ENCODE results near the gene CRTAC1. TPM values are rescaled to one million over a fixed set of nuclear protein-coding genes. Genes with fewer than 3 reads are reported as not detected.
A peak's percentile ranks its signal among the peaks of the same experiment; 100 is the strongest.

The CRTAC1 gene
- total and polyA plus RNA-seq, 9 of the 15 experiments (the other 6 are each of a cell fraction or from before 2014, with no cell fraction given) = not detected

DNA sequence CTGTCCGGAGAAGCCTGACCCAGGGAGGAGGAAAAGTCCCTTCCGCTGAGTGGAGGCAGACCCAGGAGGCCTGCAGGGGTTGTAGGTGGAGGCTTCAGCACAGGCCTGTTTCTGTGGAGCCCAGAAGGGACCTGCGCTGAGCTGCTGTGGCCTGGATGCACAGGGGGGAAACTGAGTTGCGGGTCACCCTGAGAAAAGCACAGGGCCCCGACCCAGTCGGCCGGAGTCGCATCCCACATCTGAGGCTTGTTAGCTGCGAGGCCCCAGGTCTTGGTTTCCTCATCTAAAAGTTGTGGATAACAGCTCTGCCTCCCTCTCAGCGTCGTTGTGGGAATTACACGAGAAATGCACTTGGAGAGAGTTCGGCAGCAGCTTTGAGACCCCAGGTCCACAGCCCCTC is 104.4 kb downstream of the CRTAC1 start:
- TF ChIP-seq, protein P1, sequence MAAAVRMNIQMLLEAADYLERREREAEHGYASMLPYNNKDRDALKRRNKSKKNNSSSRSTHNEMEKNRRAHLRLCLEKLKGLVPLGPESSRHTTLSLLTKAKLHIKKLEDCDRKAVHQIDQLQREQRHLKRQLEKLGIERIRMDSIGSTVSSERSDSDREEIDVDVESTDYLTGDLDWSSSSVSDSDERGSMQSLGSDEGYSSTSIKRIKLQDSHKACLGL (CRISPR knock-in tag; IDR thresholded peaks at IDR 0.05; ENCODE audit: borderline replicate concordance, poor library complexity, severe bottlenecking) = no peak
- no peak for TF ChIP-seq MCM7 (IDR thresholded peaks at IDR 0.05)
- Histone ChIP-seq H3K9me3 (replicated peaks; ENCODE audit: control insufficient read depth, insufficient read depth, low read depth, low read length) (no peaks in the 10 kb centered on the region), H3K36me3 (ENCODE audit: control insufficient read depth, insufficient read depth, low read length) (no peaks in the 10 kb centered on the region), H3K27me3 (ENCODE audit: control insufficient read depth in 2 of 2, insufficient read depth in 2 of 2, low read length in 2 of 2) (peaks cover 0 to 56% of the 10 kb centered on the region in 2 experiments; a peak in 2 of 5 replicates), H2AFZ (ENCODE audit: low read depth, low read length) (no peak overlapping the region), H3K4me3 (no peak overlapping the region), H3K9ac (ENCODE audit: insufficient read depth in 1 of 2, low read depth in 2 of 2, low read length in 2 of 2) (0 out of 4 replicates have a peak overlapping the region, but pooled peaks of 1 of the 2 experiments have one; percentile 35), H3K79me2 (ENCODE audit: control insufficient read depth, insufficient read depth, low read length) (no peaks in the 10 kb centered on the region), H4K20me1 (replicated peaks; ENCODE audit: control insufficient read depth, insufficient read depth, low read length) (no peaks in the 10 kb centered on the region), H3K27ac (ENCODE audit: extremely low read depth, low read depth, low read length) (no peak overlapping the region), H3K4me1 (replicated peaks in 1 of 2; ENCODE audit: control insufficient read depth in 2 of 2, insufficient read depth in 2 of 2, low read length in 2 of 2) (no peaks in the 10 kb centered on the region; a peak in 1 of 5 replicates), H3K4me2 (ENCODE audit: insufficient read depth, low read length) (no peak overlapping the region), H3K9me1 (ENCODE audit: control insufficient read depth, insufficient read depth, low read length) (no peaks in the 10 kb centered on the region)
- no peak for DNase-seq (ENCODE audit: extremely low read depth in 1 of 4, low spot score in 3 of 4)
- intact Hi-C loops (cut with micrococcal nuclease) = no loop called here
- no peak for FAIRE-seq
- 5% methylated on average over 9 of the region's 13 CpGs for WGBS (ENCODE audit: insufficient coverage, low coverage, missing lambda C conversion rate)
- CTCF ChIA-PET (ENCODE audit: low intra/inter-chr PET ratio) = no interaction called here
- POLR2A ChIA-PET = interaction anchor here (0.6 kb wide), 1 partner anchor 81 kb away, joined by 3 read pairs; no protein-coding TSS in a partner anchor
- in situ Hi-C loops (cut with MboI) = no loop called here
- ATAC-seq = no peak
- BruUV-seq (replicated peaks) = no TSS peak

DNA sequence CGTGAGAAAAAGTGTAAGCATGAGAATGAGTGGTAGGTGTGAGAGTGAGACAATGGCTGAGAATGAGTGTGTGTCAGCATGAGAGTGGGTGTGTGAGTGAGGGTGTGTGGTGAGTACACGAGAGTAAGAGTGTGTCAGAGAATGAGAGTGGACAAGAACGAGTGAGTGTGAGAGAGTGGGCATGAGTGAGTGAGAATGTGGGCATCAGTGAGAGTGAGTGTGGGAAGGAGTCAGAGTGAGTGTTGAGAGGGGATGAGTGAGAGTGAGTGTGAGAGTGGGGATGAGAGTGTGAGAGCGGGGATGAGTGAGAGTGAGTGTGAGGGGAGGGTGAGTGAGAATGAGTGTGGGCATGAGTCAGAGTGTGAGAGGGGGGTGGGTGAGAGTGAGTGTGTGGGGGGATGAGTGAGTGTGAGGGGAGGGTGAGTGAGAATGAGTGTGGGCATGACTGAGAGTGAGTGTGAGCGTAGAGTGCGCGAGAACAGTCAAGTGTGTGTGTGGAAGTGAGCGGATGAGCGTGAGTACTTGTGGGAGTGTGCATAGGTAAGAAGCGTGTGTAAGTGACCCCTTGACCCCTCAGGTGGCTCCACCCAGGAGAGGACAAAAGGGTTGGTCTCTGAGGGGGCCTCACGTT is 105.0 kb downstream of the CRTAC1 start:
- Histone ChIP-seq H3K27ac (ENCODE audit: extremely low read depth, low read depth, low read length) (no peak overlapping the region), H3K9me1 (ENCODE audit: control insufficient read depth, insufficient read depth, low read length) (no peaks in the 10 kb centered on the region), H3K4me2 (ENCODE audit: insufficient read depth, low read length) (no peak overlapping the region), H2AFZ (ENCODE audit: low read depth, low read length) (no peak overlapping the region), H3K27me3 (ENCODE audit: control insufficient read depth in 2 of 2, insufficient read depth in 2 of 2, low read length in 2 of 2) (peaks cover 0 to 62% of the 10 kb centered on the region in 2 experiments; a peak in 2 of 5 replicates), H3K9ac (ENCODE audit: insufficient read depth in 1 of 2, low read depth in 2 of 2, low read length in 2 of 2) (no peak overlapping the region), H3K4me3 (no peak overlapping the region), H3K36me3 (ENCODE audit: control insufficient read depth, insufficient read depth, low read length) (no peaks in the 10 kb centered on the region), H4K20me1 (replicated peaks; ENCODE audit: control insufficient read depth, insufficient read depth, low read length) (no peaks in the 10 kb centered on the region), H3K79me2 (ENCODE audit: control insufficient read depth, insufficient read depth, low read length) (no peaks in the 10 kb centered on the region), H3K9me3 (replicated peaks; ENCODE audit: control insufficient read depth, insufficient read depth, low read depth, low read length) (no peaks in the 10 kb centered on the region), H3K4me1 (replicated peaks in 1 of 2; ENCODE audit: control insufficient read depth in 2 of 2, insufficient read depth in 2 of 2, low read length in 2 of 2) (no peaks in the 10 kb centered on the region; a peak in 1 of 5 replicates)
- ChIA-PET CTCF (ENCODE audit: low intra/inter-chr PET ratio) (no interaction called here), POLR2A (no interaction called here)
- no peak for ATAC-seq
- TF ChIP-seq SRSF3 (IDR thresholded peaks at IDR 0.05; ENCODE audit: insufficient read depth, low read length) (no peak), SNRNP70 (optimal IDR thresholded peaks at IDR 0.05; ENCODE audit: low read depth, low read length) (no peak), SMAD4 (CRISPR knock-in tag; conservative IDR thresholded peaks at IDR 0.05) (no peak), ZFP30 (CRISPR knock-in tag; IDR thresholded peaks at IDR 0.05; ENCODE audit: borderline replicate concordance) (no peak), ZBTB8A (IDR thresholded peaks at IDR 0.05; ENCODE audit: partially characterized antibody) (no peak), SRSF9 (IDR thresholded peaks at IDR 0.05; ENCODE audit: borderline replicate concordance, low read depth, low read length) (no peak), CEBPG (CRISPR knock-in tag; IDR thresholded peaks at IDR 0.05) (no peak), CEBPG (tag; conservative IDR thresholded peaks at IDR 0.05 in 1 of 2, IDR thresholded peaks at IDR 0.05 in 1 of 2) (no peak), COPS2 (conservative IDR thresholded peaks at IDR 0.05) (no peak), MTF1 (CRISPR knock-in tag; IDR thresholded peaks at IDR 0.05; ENCODE audit: borderline replicate concordance) (no peak)
- TF ChIP-seq, protein P2, sequence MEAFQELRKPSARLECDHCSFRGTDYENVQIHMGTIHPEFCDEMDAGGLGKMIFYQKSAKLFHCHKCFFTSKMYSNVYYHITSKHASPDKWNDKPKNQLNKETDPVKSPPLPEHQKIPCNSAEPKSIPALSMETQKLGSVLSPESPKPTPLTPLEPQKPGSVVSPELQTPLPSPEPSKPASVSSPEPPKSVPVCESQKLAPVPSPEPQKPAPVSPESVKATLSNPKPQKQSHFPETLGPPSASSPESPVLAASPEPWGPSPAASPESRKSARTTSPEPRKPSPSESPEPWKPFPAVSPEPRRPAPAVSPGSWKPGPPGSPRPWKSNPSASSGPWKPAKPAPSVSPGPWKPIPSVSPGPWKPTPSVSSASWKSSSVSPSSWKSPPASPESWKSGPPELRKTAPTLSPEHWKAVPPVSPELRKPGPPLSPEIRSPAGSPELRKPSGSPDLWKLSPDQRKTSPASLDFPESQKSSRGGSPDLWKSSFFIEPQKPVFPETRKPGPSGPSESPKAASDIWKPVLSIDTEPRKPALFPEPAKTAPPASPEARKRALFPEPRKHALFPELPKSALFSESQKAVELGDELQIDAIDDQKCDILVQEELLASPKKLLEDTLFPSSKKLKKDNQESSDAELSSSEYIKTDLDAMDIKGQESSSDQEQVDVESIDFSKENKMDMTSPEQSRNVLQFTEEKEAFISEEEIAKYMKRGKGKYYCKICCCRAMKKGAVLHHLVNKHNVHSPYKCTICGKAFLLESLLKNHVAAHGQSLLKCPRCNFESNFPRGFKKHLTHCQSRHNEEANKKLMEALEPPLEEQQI (IDR thresholded peaks at IDR 0.05) = no peak
- in situ Hi-C loops (cut with MboI) = no loop called here
- no TSS peak for BruUV-seq (replicated peaks)
- 0% methylated on average over 8 of the region's 11 CpGs for WGBS (ENCODE audit: insufficient coverage, low coverage, missing lambda C conversion rate)
- intact Hi-C loops (cut with micrococcal nuclease) = no loop called here
- no peak for FAIRE-seq
- no peak for DNase-seq (ENCODE audit: extremely low read depth in 1 of 4, low spot score in 3 of 4)
